Activated CD8-positive, alpha-beta memory T cell treated with anti-CD3 and anti-CD28 coated beads, Interleukin-2, amount 50 U/mL, for 24 hours (primary cell): ENCODE data around the gene TTR.

Experiments used
- DNase-seq: peaks from one replicate; pipeline ENCODE4 v3.0.0-alpha.2; 2020; ENCODE audit errors: extremely low read depth

TTR gene

GRCh38 chr18:31591628-31592027 lies at the start of gene TTR:
Gene TTR (plus strand): TSS chr18:31591877. CDS start chr18:31591903, 26 bp downstream.
- DNase-seq: no peak

- no peak for DNase-seq
Observed at GRCh38 chr18:31546476-31546875, 45.2 kb upstream of the TTR start.

GRCh38 chr18:31548853-31549252 lies 42.8 kb upstream of the TTR start:
- no peak for DNase-seq

GRCh38 chr18:31549416-31549815 lies 42.3 kb upstream of the TTR start:
- DNase-seq: no peak

- DNase-seq: no peak
Observed at GRCh38 chr18:31551883-31552282, 39.8 kb upstream of the TTR start.

GRCh38 chr18:31553800-31554199 lies 37.9 kb upstream of the TTR start:
- no peak for DNase-seq

GRCh38 chr18:31554776-31555175 lies 36.9 kb upstream of the TTR start:
- DNase-seq: no peak

- DNase-seq: no peak
Observed at GRCh38 chr18:31555971-31556747, 35.5 kb upstream of the TTR start.

GRCh38 chr18:31557446-31557845 lies 34.2 kb upstream of the TTR start:
- no peak for DNase-seq

- DNase-seq: no peak
Observed at GRCh38 chr18:31558567-31558966, 33.1 kb upstream of the TTR start.

GRCh38 chr18:31562726-31563125 lies 29.0 kb upstream of the TTR start:
- no peak for DNase-seq

- DNase-seq: no peak
Observed at GRCh38 chr18:31563778-31564177, 27.9 kb upstream of the TTR start.

- no peak for DNase-seq
Observed at GRCh38 chr18:31565345-31565744, 26.3 kb upstream of the TTR start.

GRCh38 chr18:31565782-31566512 lies 25.7 kb upstream of the TTR start:
- no peak for DNase-seq

- DNase-seq: no peak
Observed at GRCh38 chr18:31566576-31567306, 24.9 kb upstream of the TTR start.

GRCh38 chr18:31572368-31572767 lies 19.3 kb upstream of the TTR start:
- no peak for DNase-seq

- no peak for DNase-seq
Observed at GRCh38 chr18:31573051-31573450, 18.6 kb upstream of the TTR start.

- no peak for DNase-seq
Observed at GRCh38 chr18:31574359-31574758, 17.3 kb upstream of the TTR start.

GRCh38 chr18:31575515-31576257 lies 16.0 kb upstream of the TTR start:
- DNase-seq: no peak

GRCh38 chr18:31576670-31577069 lies 15.0 kb upstream of the TTR start:
- DNase-seq: no peak

- DNase-seq: no peak
Observed at GRCh38 chr18:31577195-31577594, 14.5 kb upstream of the TTR start.

- no peak for DNase-seq
Observed at GRCh38 chr18:31578126-31578525, 13.6 kb upstream of the TTR start.
